Measurements from ENCODE around the gene GPR151. TPM values are rescaled to one million over a fixed set of nuclear protein-coding genes. Genes with fewer than 3 reads are reported as not detected.

The GPR151 gene
- total and polyA plus RNA-seq, 2 donors, result not detected

- 66% methylated on average over 3 of the region's 3 CpGs for WGBS
- no peak overlapping the region for H3K27ac ChIP-seq (ENCODE audit: low read depth)
- no peak for DNase-seq (ENCODE audit: extremely low spot score)
- H3K4me3 ChIP-seq (ENCODE audit: low read depth, low read length), result no peak overlapping the region
- H3K36me3 ChIP-seq (ENCODE audit: insufficient read depth), result no peaks in the 10 kb centered on the region
- H3K4me1 ChIP-seq (ENCODE audit: insufficient read depth), result no peaks in the 10 kb centered on the region
Measured at GRCh38 chr5:146538432-146538831, 22.4 kb upstream of the GPR151 start.

- WGBS, result 0% methylated on average over 1 of the region's 1 CpG
- DNase-seq (ENCODE audit: extremely low spot score), result no peak
- H3K36me3 ChIP-seq (ENCODE audit: insufficient read depth), result no peaks in the 10 kb centered on the region
Measured at GRCh38 chr5:146533882-146534281, 17.9 kb upstream of the GPR151 start.

GRCh38 chr5:146533260-146533857 is 17.4 kb upstream of the GPR151 start:
- no peak overlapping the region for H3K4me3 ChIP-seq (ENCODE audit: low read depth, low read length)
- no peak for DNase-seq (ENCODE audit: extremely low spot score)
- 37% methylated on average over 7 of the region's 7 CpGs for WGBS
- H3K4me1 ChIP-seq (ENCODE audit: insufficient read depth), result no peaks in the 10 kb centered on the region
- H3K36me3 ChIP-seq (ENCODE audit: insufficient read depth), result no peaks in the 10 kb centered on the region
- H3K27ac ChIP-seq (ENCODE audit: low read depth), result no peak overlapping the region

More at GRCh38 chr5:146533882-146534281, 17.9 kb upstream of the GPR151 start:
- Histone ChIP-seq H3K27ac (ENCODE audit: low read depth) (no peak overlapping the region), H3K4me3 (ENCODE audit: low read depth, low read length) (no peak overlapping the region), H3K4me1 (ENCODE audit: insufficient read depth) (no peaks in the 10 kb centered on the region)

- no peak for DNase-seq (ENCODE audit: extremely low spot score)
- no peak overlapping the region for H3K27ac ChIP-seq (ENCODE audit: low read depth)
- no peaks in the 10 kb centered on the region for H3K36me3 ChIP-seq (ENCODE audit: insufficient read depth)
- no peak overlapping the region for H3K4me3 ChIP-seq (ENCODE audit: low read depth, low read length)
- WGBS, result 66% methylated on average over 2 of the region's 2 CpGs
- no peaks in the 10 kb centered on the region for H3K4me1 ChIP-seq (ENCODE audit: insufficient read depth)
Measured at GRCh38 chr5:146529984-146530383, 14.0 kb upstream of the GPR151 start.

- Histone ChIP-seq H3K4me1 (ENCODE audit: insufficient read depth) (no peaks in the 10 kb centered on the region), H3K4me3 (ENCODE audit: low read depth, low read length) (no peak overlapping the region), H3K36me3 (ENCODE audit: insufficient read depth) (no peaks in the 10 kb centered on the region), H3K27ac (ENCODE audit: low read depth) (no peak overlapping the region)
- DNase-seq (ENCODE audit: extremely low spot score), result no peak
- WGBS, result 68% methylated on average over 4 of the region's 4 CpGs
Measured at GRCh38 chr5:146528236-146528635, 12.2 kb upstream of the GPR151 start.

GRCh38 chr5:146527785-146528184 is 11.8 kb upstream of the GPR151 start:
- Histone ChIP-seq H3K4me1 (ENCODE audit: insufficient read depth) (no peaks in the 10 kb centered on the region), H3K4me3 (ENCODE audit: low read depth, low read length) (no peak overlapping the region), H3K36me3 (ENCODE audit: insufficient read depth) (no peaks in the 10 kb centered on the region), H3K27ac (ENCODE audit: low read depth) (no peak overlapping the region)
- WGBS, result 67% methylated on average over 3 of the region's 3 CpGs
- no peak for DNase-seq (ENCODE audit: extremely low spot score)

- H3K4me3 ChIP-seq (ENCODE audit: low read depth, low read length), result no peak overlapping the region
- no peak overlapping the region for H3K27ac ChIP-seq (ENCODE audit: low read depth)
- no peaks in the 10 kb centered on the region for H3K4me1 ChIP-seq (ENCODE audit: insufficient read depth)
- 79% methylated on average over 3 of the region's 3 CpGs for WGBS
- DNase-seq (ENCODE audit: extremely low spot score), result no peak
- no peaks in the 10 kb centered on the region for H3K36me3 ChIP-seq (ENCODE audit: insufficient read depth)
Measured at GRCh38 chr5:146523698-146524097, 7.7 kb upstream of the GPR151 start.

- no peak for DNase-seq (ENCODE audit: extremely low spot score)
- Histone ChIP-seq H3K4me3 (ENCODE audit: low read depth, low read length) (no peak overlapping the region), H3K4me1 (ENCODE audit: insufficient read depth) (no peaks in the 10 kb centered on the region), H3K27ac (ENCODE audit: low read depth) (no peak overlapping the region), H3K36me3 (ENCODE audit: insufficient read depth) (no peaks in the 10 kb centered on the region)
- 46% methylated on average over 8 of the region's 8 CpGs for WGBS
Measured at GRCh38 chr5:146521403-146522106, 5.6 kb upstream of the GPR151 start.

GRCh38 chr5:146520731-146521130 is 4.7 kb upstream of the GPR151 start:
- DNase-seq (ENCODE audit: extremely low spot score), result no peak
- 76% methylated on average over 2 of the region's 2 CpGs for WGBS
- H3K4me1 ChIP-seq (ENCODE audit: insufficient read depth), result no peaks in the 10 kb centered on the region
- no peak overlapping the region for H3K27ac ChIP-seq (ENCODE audit: low read depth)
- no peaks in the 10 kb centered on the region for H3K36me3 ChIP-seq (ENCODE audit: insufficient read depth)
- no peak overlapping the region for H3K4me3 ChIP-seq (ENCODE audit: low read depth, low read length)

- DNase-seq (ENCODE audit: extremely low spot score), result no peak
- H3K36me3 ChIP-seq (ENCODE audit: insufficient read depth), result no peaks in the 10 kb centered on the region
- H3K4me1 ChIP-seq (ENCODE audit: insufficient read depth), result no peaks in the 10 kb centered on the region
- 68% methylated on average over 2 of the region's 2 CpGs for whole genome bisulfite sequencing
- H3K27ac ChIP-seq (ENCODE audit: low read depth), result no peak overlapping the region
- H3K4me3 ChIP-seq (ENCODE audit: low read depth, low read length), result no peak overlapping the region
Measured at GRCh38 chr5:146519554-146519953, 3.6 kb upstream of the GPR151 start.

GRCh38 chr5:146515473-146516150 is 378 bp downstream of the GPR151 start:
- no peak overlapping the region for H3K27ac ChIP-seq (ENCODE audit: low read depth)
- H3K4me3 ChIP-seq (ENCODE audit: low read depth, low read length), result no peak overlapping the region
- H3K36me3 ChIP-seq (ENCODE audit: insufficient read depth), result no peaks in the 10 kb centered on the region
- no peaks in the 10 kb centered on the region for H3K4me1 ChIP-seq (ENCODE audit: insufficient read depth)
- no peak for DNase-seq (ENCODE audit: extremely low spot score)
- 81% methylated on average over 10 of the region's 10 CpGs for WGBS

- no peaks in the 10 kb centered on the region for H3K36me3 ChIP-seq (ENCODE audit: insufficient read depth)
- WGBS, result 85% methylated on average over 1 of the region's 1 CpG
- no peaks in the 10 kb centered on the region for H3K4me1 ChIP-seq (ENCODE audit: insufficient read depth)
- no peak for DNase-seq (ENCODE audit: extremely low spot score)
- no peak overlapping the region for H3K27ac ChIP-seq (ENCODE audit: low read depth)
- H3K4me3 ChIP-seq (ENCODE audit: low read depth, low read length), result no peak overlapping the region
Measured at GRCh38 chr5:146514575-146514974, 1.4 kb downstream of the GPR151 start.

GRCh38 chr5:146513462-146513861 is 2.5 kb downstream of the GPR151 start:
- no peak for DNase-seq (ENCODE audit: extremely low spot score)
- no peaks in the 10 kb centered on the region for H3K36me3 ChIP-seq (ENCODE audit: insufficient read depth)
- H3K4me1 ChIP-seq (ENCODE audit: insufficient read depth), result no peaks in the 10 kb centered on the region
- no peak overlapping the region for H3K4me3 ChIP-seq (ENCODE audit: low read depth, low read length)
- 81% methylated on average over 2 of the region's 2 CpGs for WGBS
- H3K27ac ChIP-seq (ENCODE audit: low read depth), result no peak overlapping the region

GRCh38 chr5:146510559-146511125 is 5.3 kb downstream of the GPR151 start:
- Histone ChIP-seq H3K4me1 (ENCODE audit: insufficient read depth) (no peaks in the 10 kb centered on the region), H3K27ac (ENCODE audit: low read depth) (no peak overlapping the region), H3K36me3 (ENCODE audit: insufficient read depth) (peaks cover 6% of the 10 kb centered on the region), H3K4me3 (ENCODE audit: low read depth, low read length) (no peak overlapping the region)
- DNase-seq (ENCODE audit: extremely low spot score), result no peak
- 92% methylated on average over 9 of the region's 9 CpGs for WGBS
